Esophagus mucosa (tissue), 1 donor: ENCODE results near the gene FECH. TPM values are rescaled to one million over a fixed set of nuclear protein-coding genes. Genes with fewer than 3 reads are reported as not detected.

ENCODE experiments used
- ATAC-seq: fragments of 200-7000 bp; cut with Tn5 transposase; one replicate; pipeline ENCODE4 v1.9.1; 2020
- total RNA-seq: library from RNA; stranded (reverse); gene quantifications from one replicate; pipeline ENCODE4 v1.2.4, GENCODE V29; 2023
- donor health status: DM: yes; HTN: yes; CAD: no.

The FECH gene
- total RNA-seq, 1 donor from 2014 or later = 21.9 TPM

GRCh38 chr18:57581301-57581934 lies 5.1 kb downstream of the FECH start:
- ATAC-seq = no peak

DNA sequence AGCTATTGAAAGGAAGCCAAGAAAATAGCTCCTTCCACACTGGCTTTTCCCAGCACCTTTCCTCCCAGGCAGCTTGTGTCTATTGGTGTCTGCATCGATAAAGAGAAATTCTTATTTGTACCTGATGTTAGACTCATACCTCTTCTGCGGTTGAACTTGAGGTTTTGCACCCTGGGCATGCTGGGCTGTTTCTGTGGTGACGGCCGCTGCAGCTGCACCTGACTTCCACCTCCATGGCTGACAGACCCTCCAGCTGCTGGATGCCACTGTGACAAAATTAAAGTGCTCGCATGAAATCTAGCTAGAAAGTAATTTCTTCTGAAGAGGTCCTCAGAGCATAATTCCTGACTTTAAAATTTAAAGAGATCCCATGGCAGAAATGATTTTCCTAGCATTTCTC lies 6.6 kb downstream of the FECH start:
- ATAC-seq = no peak

DNA sequence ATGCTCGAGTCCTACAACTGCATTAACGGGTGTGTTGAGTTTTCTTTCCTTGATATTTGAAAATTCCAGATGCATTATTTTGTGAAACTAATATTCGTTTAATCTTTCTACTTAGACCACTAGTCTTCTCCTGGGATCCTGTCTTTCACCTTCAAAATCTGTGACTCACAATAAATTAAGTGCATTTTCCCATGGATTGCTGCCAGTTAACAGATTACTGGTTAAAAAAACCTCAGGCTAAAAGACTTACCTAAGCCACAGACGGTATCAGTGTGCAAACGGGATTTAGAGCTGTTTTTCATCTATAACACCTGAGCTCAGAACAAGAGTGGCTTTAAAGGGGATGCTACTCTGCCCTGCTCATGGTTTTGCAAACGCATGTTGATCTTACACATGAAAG lies 10.2 kb downstream of the FECH start:
- no peak for ATAC-seq

GRCh38 chr18:57575542-57575941 lies 11.0 kb downstream of the FECH start:
- ATAC-seq = no peak

- ATAC-seq = no peak
These were observed 11.6 kb downstream of the FECH start for GRCh38 chr18:57574866-57575265.

GRCh38 chr18:57570162-57570561 lies 16.3 kb downstream of the FECH start:
- no peak for ATAC-seq

- ATAC-seq = no peak
These were observed 17.4 kb downstream of the FECH start for GRCh38 chr18:57569133-57569532.

GRCh38 chr18:57561728-57562423 lies 24.6 kb downstream of the FECH start:
- ATAC-seq = peak; percentile 43

- no peak for ATAC-seq
These were observed 25.2 kb downstream of the FECH start for GRCh38 chr18:57561261-57561660.

DNA sequence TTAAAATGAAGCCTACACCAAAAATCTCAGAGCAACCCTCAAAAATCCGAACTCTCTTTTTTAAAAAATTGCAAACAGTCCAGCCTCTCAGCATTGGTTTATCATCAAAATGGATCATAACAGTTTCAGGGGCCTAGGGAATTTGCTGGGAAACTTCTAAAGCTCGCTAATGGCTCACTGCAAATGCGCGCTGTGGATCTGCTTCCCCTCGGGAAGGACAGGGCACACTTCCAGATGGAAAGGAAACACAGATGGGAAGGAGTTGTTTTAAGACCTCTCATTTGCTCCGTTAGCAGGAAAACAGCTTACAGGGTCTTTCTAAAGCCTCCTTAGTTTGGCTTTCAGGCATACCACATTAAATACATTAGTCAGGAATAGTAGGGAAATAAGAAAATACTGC lies 27.2 kb downstream of the FECH start:
- no peak for ATAC-seq

- ATAC-seq = no peak
These were observed 31.4 kb downstream of the FECH start for GRCh38 chr18:57555134-57555533.

GRCh38 chr18:57550510-57550909 lies 36.0 kb downstream of the FECH start:
- no peak for ATAC-seq

DNA sequence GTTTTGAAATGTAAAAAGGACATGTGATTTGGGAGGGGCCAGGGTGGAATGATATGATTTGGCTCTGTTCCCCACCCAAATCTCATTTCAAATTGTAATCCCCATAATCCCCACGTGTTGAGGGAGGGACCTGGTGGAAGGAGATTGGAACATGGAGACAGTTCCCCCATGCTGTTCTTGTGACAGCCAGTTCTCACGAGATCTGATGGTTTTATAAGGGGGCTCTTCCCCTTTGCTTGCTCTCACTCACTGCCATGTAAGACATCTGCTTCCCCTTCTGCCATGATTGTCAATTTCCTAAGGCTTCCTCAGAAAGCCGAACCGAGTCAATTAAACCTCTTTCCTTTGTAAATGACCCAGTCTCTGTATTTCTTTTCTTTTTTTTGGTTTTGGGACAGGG lies 39.2 kb downstream of the FECH start:
- ATAC-seq = no peak

DNA sequence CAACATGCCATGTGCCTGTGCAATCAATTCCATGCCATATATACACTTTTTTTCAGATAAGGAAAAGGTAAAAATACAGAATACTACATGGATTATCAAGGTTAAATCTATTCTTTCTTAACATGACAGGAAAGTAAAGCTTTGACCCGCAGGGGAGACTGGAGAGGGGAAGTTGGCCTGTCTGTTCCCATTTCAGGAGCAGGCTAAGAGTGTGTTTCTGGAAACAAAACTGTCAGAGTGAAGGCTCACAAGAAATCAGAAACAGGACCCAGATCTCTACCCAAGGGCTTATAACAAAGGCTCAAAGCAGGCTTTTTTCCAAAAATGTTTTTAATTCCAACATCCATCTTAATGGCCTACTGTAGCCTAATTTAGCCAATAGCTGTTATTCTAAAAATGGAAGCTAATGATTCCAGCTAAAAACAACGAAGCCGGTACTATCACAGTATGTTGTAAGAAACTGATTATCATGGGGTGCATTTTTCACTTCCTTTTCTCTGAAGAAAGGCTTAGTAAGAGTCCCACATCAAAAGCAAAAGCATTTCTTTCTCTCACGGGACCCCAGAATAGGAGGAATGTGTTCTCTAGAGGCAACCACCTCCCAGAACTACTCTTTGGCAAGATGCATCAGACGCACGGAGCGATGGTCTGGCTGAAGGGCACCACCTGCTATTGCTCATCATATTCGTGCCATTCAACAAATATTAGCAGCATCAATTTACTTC lies 41.4 kb downstream of the FECH start:
- no peak for ATAC-seq

- ATAC-seq = no peak
These were observed 42.9 kb downstream of the FECH start for GRCh38 chr18:57543560-57543959.

DNA sequence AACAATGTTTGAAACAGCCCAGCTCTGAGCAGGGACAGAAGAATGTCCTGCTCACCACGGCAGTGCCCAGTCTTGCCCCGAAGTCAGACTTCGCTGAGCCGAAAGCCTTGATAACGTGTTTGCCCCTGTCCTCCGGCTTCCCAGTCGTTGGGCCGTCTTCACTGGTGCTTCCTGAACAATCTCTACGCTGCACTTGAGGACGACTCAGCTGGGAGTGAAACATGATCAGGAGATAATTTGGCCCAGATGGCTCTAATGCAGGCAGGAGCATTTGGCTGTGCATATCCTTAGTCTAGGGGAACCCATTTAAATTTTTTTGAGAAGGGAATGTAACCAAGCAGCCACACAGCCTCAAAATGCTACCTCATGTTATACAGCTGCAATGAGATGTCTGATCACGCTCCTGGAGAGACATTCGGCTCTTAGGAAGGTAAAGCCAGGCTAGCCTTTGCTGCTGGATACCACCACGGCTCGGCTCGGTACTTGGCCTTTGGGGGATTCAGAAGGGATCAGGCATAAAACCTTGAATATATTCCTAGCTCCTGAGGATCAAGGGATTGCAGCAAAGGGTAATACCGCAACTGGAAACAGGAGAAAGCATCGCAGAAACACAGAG lies 43.6 kb downstream of the FECH start:
- ATAC-seq = no peak

GRCh38 chr18:57542126-57542525 lies 44.4 kb downstream of the FECH start:
- ATAC-seq = no peak

DNA sequence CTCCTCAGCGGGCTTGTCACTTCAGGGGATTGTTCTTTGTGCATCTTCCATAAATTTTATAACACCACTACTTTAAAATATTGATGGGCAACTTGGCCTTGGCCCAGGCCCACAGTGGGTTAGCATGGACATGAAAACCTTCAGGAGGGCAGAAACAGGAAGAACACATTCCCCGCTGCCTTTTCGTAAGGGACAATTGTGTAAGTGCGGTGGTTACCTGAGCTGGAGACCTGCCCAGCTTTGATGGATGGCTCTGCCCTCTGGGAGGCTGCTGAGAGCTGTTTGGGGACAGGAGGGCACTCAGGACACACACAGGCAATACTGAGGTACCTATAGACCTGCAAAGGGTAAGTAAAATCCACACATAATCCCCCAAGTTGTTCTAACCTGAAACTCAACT lies 46.8 kb downstream of the FECH start:
- ATAC-seq = no peak

- ATAC-seq = no peak
These were observed 47.9 kb downstream of the FECH start for GRCh38 chr18:57538614-57539013.

DNA sequence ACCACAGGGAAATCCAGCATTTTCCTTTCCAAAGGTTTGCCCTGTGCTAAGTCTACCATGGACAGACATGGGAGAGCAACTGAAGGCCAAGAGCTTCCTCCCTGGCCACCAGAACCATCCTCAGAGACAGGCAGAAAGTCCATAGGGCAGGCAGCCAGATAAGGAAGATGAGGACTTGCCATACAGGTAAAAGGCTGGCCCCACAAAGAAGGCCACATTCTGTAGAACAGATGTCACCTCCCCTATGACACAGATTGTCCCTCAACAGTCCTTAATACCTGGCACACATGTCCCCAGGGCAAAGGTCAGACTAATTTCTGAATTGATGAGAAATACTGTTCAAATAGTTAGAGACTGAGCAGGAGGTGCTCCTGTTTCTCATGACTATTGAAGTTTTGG lies 52.0 kb downstream of the FECH start:
- no peak for ATAC-seq

- ATAC-seq = no peak
These were observed 52.5 kb downstream of the FECH start for GRCh38 chr18:57533868-57534510.

- ATAC-seq = no peak
These were observed 53.3 kb downstream of the FECH start for GRCh38 chr18:57533006-57533867.
